MM.1S (cell line): ENCODE measurements around the gene TXLNA.

Experiments
- CTCF ChIP-seq: fragments of 300-600 bp; sonication (generic); IDR thresholded peaks from 2 replicates; pipeline ENCODE4 v1.5.1; 2016; ENCODE audit warnings: antibody characterized with exemption, low read length, mixed read lengths
- EZH2 ChIP-seq: fragments of 300-600 bp; sonication (generic); optimal IDR thresholded peaks from 2 replicates; pipeline ENCODE3; 2017; ENCODE audit warnings: low read depth, mild to moderate bottlenecking, antibody characterized with exemption, low read length, mixed read lengths

GRCh38 chr1:32221980-32222755 is 42.7 kb downstream of the TXLNA start, which contains the start of the genes EIF3I and TMEM234:
- no peak for TF ChIP-seq CTCF
- TF ChIP-seq EZH2 = no peak
